H9 (cell line): ENCODE data around the gene PNPLA8. TPM values are rescaled to one million over a fixed set of nuclear protein-coding genes. Genes with fewer than 3 reads are reported as not detected.

Experiments
- DNase-seq: peaks from one replicate; pipeline ENCODE4 v3.0.0-alpha.2; 2017
- H2AFZ ChIP-seq: one replicate; pipeline ENCODE4 v1.6.1; 2013; ENCODE audit warnings: mild to moderate bottlenecking, low read length, control low read depth, moderate library complexity
- H2AK5ac ChIP-seq: 2 replicates; pipeline ENCODE4 v1.6.1; 2013; ENCODE audit warnings: low read length, control low read depth, mixed read lengths; ENCODE audit not compliant: insufficient read length
- H2BK120ac ChIP-seq: one replicate; pipeline ENCODE4 v1.6.1; 2013; ENCODE audit warnings: low read depth, mild to moderate bottlenecking, low read length, control low read depth, inconsistent platforms; ENCODE audit not compliant: poor library complexity, severe bottlenecking
- H2BK12ac ChIP-seq: 2 replicates; pipeline ENCODE4 v1.6.1; 2013; ENCODE audit warnings: low read length, control low read depth, mixed read lengths, low read depth; ENCODE audit not compliant: insufficient read length
- H2BK15ac ChIP-seq: 2 replicates; pipeline ENCODE4 v1.6.1; 2013; ENCODE audit warnings: low read depth, low read length, control low read depth
- H2BK20ac ChIP-seq: one replicate; pipeline ENCODE4 v1.6.1; 2013; ENCODE audit warnings: low read depth, mild to moderate bottlenecking, low read length, control low read depth, inconsistent platforms; ENCODE audit not compliant: poor library complexity, severe bottlenecking
- H2BK5ac ChIP-seq: 2 replicates; pipeline ENCODE4 v1.6.1; 2013; ENCODE audit warnings: low read length, control low read depth, mixed read lengths; ENCODE audit not compliant: insufficient read length
- H3K14ac ChIP-seq: 2 replicates; pipeline ENCODE4 v1.6.1; 2013; ENCODE audit warnings: low read length, control low read depth; ENCODE audit not compliant: insufficient read depth
- H3K18ac ChIP-seq: 2 replicates; pipeline ENCODE4 v1.6.1; 2013; ENCODE audit warnings: low read depth, mild to moderate bottlenecking, mixed read lengths, low read length, control low read depth; ENCODE audit not compliant: insufficient read length
- H3K23ac ChIP-seq: 2 replicates; pipeline ENCODE4 v1.6.1; 2013; ENCODE audit warnings: low read length, control low read depth, mixed read lengths, low read depth; ENCODE audit not compliant: insufficient read length
- H3K23me2 ChIP-seq: 2 replicates; pipeline ENCODE4 v1.6.1; 2013; ENCODE audit warnings: low read depth, mild to moderate bottlenecking, mixed read lengths, low read length, control low read depth; ENCODE audit not compliant: insufficient read length, poor library complexity, severe bottlenecking
- H3K27ac ChIP-seq: 2 replicates; pipeline ENCODE4 v1.5.1; 2013; ENCODE audit warnings: low read length, control low read depth, mixed read lengths, low read depth; ENCODE audit not compliant: insufficient read length
- H3K27me3 ChIP-seq: 2 replicates; pipeline ENCODE4 v1.6.1; 2013; ENCODE audit warnings: low read length, control low read depth, inconsistent platforms; ENCODE audit not compliant: insufficient read depth
- H3K4ac ChIP-seq: 2 replicates; pipeline ENCODE4 v1.6.1; 2013; ENCODE audit warnings: low read depth, mild to moderate bottlenecking, control low read depth, inconsistent platforms, low read length, moderate library complexity
- H3K4me1 ChIP-seq: 2 replicates; pipeline ENCODE4 v1.6.1; 2013; ENCODE audit warnings: low read length, control low read depth, inconsistent platforms; ENCODE audit not compliant: insufficient read depth
- H3K4me2 ChIP-seq: 2 replicates; pipeline ENCODE4 v1.6.1; 2013; ENCODE audit warnings: low read length, control low read depth, mixed read lengths; ENCODE audit not compliant: insufficient read length, insufficient read depth
- H3K56ac ChIP-seq: 2 replicates; pipeline ENCODE4 v1.6.1; 2013; ENCODE audit warnings: low read depth, mild to moderate bottlenecking, mixed read lengths, low read length, control low read depth; ENCODE audit not compliant: insufficient read length
- H3K79me1 ChIP-seq: 2 replicates; pipeline ENCODE4 v1.6.1; 2013; ENCODE audit warnings: low read depth, mild to moderate bottlenecking, moderate library complexity, low read length, control low read depth, inconsistent platforms; ENCODE audit not compliant: insufficient read depth, poor library complexity, severe bottlenecking
- H3K79me2 ChIP-seq: 2 replicates; pipeline ENCODE4 v1.6.1; 2013; ENCODE audit warnings: low read length, control low read depth, inconsistent platforms; ENCODE audit not compliant: insufficient read depth
- H3K9ac ChIP-seq: 2 replicates; pipeline ENCODE4 v1.6.1; 2013; ENCODE audit warnings: low read length, control low read depth, mixed read lengths; ENCODE audit not compliant: insufficient read length; ENCODE audit errors: extremely low read depth
- H3K9me3 ChIP-seq: one replicate; pipeline ENCODE4 v1.6.1; 2013; ENCODE audit warnings: low read depth, low read length, inconsistent platforms; ENCODE audit not compliant: control insufficient read depth
- H3T11ph ChIP-seq: one replicate; pipeline ENCODE4 v1.6.1; 2013; ENCODE audit warnings: mild to moderate bottlenecking, low read length, control low read depth, inconsistent platforms
- H4K20me1 ChIP-seq: one replicate; pipeline ENCODE4 v1.6.1; 2013; ENCODE audit not compliant: control insufficient read depth, insufficient read length, insufficient read depth
- H4K5ac ChIP-seq: 2 replicates; pipeline ENCODE4 v1.6.1; 2013; ENCODE audit warnings: low read depth, mild to moderate bottlenecking, mixed read lengths, low read length, control low read depth; ENCODE audit not compliant: insufficient read length
- H4K8ac ChIP-seq: replicated peaks from 2 replicates; pipeline ENCODE4 v1.6.1; 2013; ENCODE audit warnings: low read length, control low read depth, mixed read lengths, low read depth; ENCODE audit not compliant: insufficient read length
- H4K91ac ChIP-seq: 2 replicates; pipeline ENCODE4 v1.6.1; 2013; ENCODE audit warnings: low read depth, mild to moderate bottlenecking, moderate library complexity, mixed read lengths, low read length, control low read depth; ENCODE audit not compliant: insufficient read length
- H3K27ac Mint-ChIP-seq, 3 experiments: 2 replicates in 2 of 3; 3 replicates in 1 of 3; pipeline ENCODE4 v1.8.0; 2020 to 2021; ENCODE audit warnings: mixed read lengths in 3 of 3, mild to moderate bottlenecking in 1 of 3, moderate library complexity in 1 of 3
- H3K27me3 Mint-ChIP-seq: 2 replicates; pipeline ENCODE4 v1.8.0; 2021; ENCODE audit warnings: low read depth, mild to moderate bottlenecking, moderate library complexity, mixed read lengths
- H3K36me3 Mint-ChIP-seq, 3 experiments: 2 replicates in 2 of 3; 3 replicates in 1 of 3; pipeline ENCODE4 v1.8.0; 2020 to 2021; ENCODE audit warnings: low read depth in 3 of 3, mixed read lengths in 3 of 3; ENCODE audit not compliant: insufficient read depth in 1 of 3
- H3K4me1 Mint-ChIP-seq, 2 experiments: 2 replicates each; pipeline ENCODE4 v1.8.0; 2020; ENCODE audit warnings: mixed read lengths in 2 of 2
- H3K4me3 Mint-ChIP-seq, 2 experiments: 2 replicates in 1 of 2; 3 replicates in 1 of 2; pipeline ENCODE4 v1.8.0; 2020 to 2021; ENCODE audit warnings: mild to moderate bottlenecking in 2 of 2, mixed read lengths in 2 of 2, moderate library complexity in 1 of 2
- H3K9me3 Mint-ChIP-seq, 2 experiments: 2 replicates in 1 of 2; 3 replicates in 1 of 2; pipeline ENCODE4 v1.8.0; 2020; ENCODE audit warnings: mild to moderate bottlenecking in 2 of 2, mixed read lengths in 2 of 2, moderate library complexity in 1 of 2
- WGBS: extraction: QIAGEN DNeasy Blood & Tissue Kit; methylation state at CpG from one replicate; pipeline ENCODE4 v1.1.7; 2013; ENCODE audit warnings: missing lambda C conversion rate, low lambda C conversion rate, mixed read lengths; ENCODE audit not compliant: insufficient read length; ENCODE audit errors: extremely low coverage; 5-methylcytosine and 5-hydroxymethylcytosine counted together
- total RNA-seq: library from RNA; stranded (reverse); gene quantifications from 2 replicates; pipeline ENCODE4 v1.2.1, GENCODE V29; 2021
- TF ChIP-seq, protein P1 (sequence below): fragments of 200-600 bp; sonication (generic); conservative IDR thresholded peaks from 3 replicates; pipeline ENCODE4 v1.8.0; 2021; ENCODE audit warnings: antibody characterized with exemption, mild to moderate bottlenecking

The PNPLA8 gene
- total RNA-seq, 1 experiment from 2014 or later = 11.7 TPM

DNA sequence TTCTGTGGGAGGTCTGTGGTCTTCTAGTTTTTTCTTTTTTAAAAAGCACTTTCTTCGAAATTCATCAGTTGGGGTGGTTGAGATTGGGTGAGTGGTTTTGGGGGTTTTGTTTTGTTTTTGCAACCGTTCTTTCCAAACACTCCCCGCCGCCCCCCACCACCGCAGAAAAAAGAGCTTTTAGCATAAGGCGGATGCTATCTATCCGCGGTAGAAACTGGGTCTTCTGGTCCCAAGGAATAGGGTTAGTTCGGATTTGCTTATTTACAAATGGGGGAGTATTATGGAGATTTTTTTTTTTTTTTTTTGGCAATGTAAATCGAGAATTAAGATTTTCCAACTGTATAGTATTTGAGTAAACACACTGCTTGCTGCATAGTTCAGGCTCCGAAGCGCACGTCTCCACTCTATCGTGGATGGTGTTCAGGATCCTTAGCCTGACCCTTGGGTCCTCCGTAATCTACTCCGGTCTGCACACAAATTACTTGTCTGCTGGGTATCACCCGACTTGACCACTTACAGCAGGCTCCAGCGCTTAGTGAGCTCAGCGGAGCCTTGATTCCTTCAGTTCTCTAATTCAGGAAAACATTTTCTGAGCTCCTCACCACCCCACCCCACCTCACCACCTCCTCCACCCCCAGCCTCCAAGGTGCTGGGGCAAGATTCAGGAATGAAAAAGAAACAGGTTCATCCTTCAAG lies 68.9 kb downstream of the PNPLA8 start:
- H3K4me3 Mint-ChIP-seq = peak overlapping the region; percentile 78 to 92
- H3K4me1 Mint-ChIP-seq = peaks cover 28 to 37% of the 10 kb centered on the region in 2 experiments
- H3K27me3 ChIP-seq = peaks cover 24% of the 10 kb centered on the region; the same call in 1 of the 2 replicates

More for the DNA sequence above, 68.9 kb downstream of the PNPLA8 start:
- no peaks in the 10 kb centered on the region for H3K79me1 ChIP-seq
- H4K91ac ChIP-seq = no peak overlapping the region
- no peak overlapping the region for H3K14ac ChIP-seq
- peaks cover 9% of the 10 kb centered on the region for H3K4me1 ChIP-seq
- H4K20me1 ChIP-seq = no peaks in the 10 kb centered on the region
- H4K8ac ChIP-seq = no peak overlapping the region
- peak overlapping the region; percentile 54 for H2AFZ ChIP-seq
- no peak for DNase-seq
- no peaks in the 10 kb centered on the region for H3K9me3 Mint-ChIP-seq
- no peak overlapping the region for H2BK5ac ChIP-seq
- H3K23ac ChIP-seq = no peak overlapping the region
- no peak overlapping the region for H3K27ac Mint-ChIP-seq
- H3K4me2 ChIP-seq = peak overlapping the region; percentile 92
- H2AK5ac ChIP-seq = no peak overlapping the region
- TF ChIP-seq, protein P1, sequence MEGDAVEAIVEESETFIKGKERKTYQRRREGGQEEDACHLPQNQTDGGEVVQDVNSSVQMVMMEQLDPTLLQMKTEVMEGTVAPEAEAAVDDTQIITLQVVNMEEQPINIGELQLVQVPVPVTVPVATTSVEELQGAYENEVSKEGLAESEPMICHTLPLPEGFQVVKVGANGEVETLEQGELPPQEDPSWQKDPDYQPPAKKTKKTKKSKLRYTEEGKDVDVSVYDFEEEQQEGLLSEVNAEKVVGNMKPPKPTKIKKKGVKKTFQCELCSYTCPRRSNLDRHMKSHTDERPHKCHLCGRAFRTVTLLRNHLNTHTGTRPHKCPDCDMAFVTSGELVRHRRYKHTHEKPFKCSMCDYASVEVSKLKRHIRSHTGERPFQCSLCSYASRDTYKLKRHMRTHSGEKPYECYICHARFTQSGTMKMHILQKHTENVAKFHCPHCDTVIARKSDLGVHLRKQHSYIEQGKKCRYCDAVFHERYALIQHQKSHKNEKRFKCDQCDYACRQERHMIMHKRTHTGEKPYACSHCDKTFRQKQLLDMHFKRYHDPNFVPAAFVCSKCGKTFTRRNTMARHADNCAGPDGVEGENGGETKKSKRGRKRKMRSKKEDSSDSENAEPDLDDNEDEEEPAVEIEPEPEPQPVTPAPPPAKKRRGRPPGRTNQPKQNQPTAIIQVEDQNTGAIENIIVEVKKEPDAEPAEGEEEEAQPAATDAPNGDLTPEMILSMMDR = no peak
- no peaks in the 10 kb centered on the region for H3K79me2 ChIP-seq
- no peak overlapping the region for H2BK20ac ChIP-seq
- peaks cover 66% of the 10 kb centered on the region for H3K27me3 Mint-ChIP-seq
- H3K9me3 ChIP-seq = no peaks in the 10 kb centered on the region
- H3K36me3 Mint-ChIP-seq = peaks cover 0 to 1% (median 0%) of the 10 kb centered on the region in 3 experiments; a peak in 1 of 7 replicates
- WGBS = no CpG with 5 or more reads among the region's 19 CpGs
- peaks cover 25% of the 10 kb centered on the region for H3K23me2 ChIP-seq
- no peak overlapping the region for H3K56ac ChIP-seq
- H3K27ac ChIP-seq = no peak overlapping the region
- H3T11ph ChIP-seq = no peak overlapping the region
- no peak overlapping the region for H2BK15ac ChIP-seq
- H2BK12ac ChIP-seq = no peak overlapping the region
- H3K18ac ChIP-seq = no peak overlapping the region
- no peak overlapping the region for H2BK120ac ChIP-seq
- H4K5ac ChIP-seq = no peak overlapping the region
- no peak overlapping the region for H3K9ac ChIP-seq
- no peak overlapping the region for H3K4ac ChIP-seq
